NCI-H524 treated with DMSO at 0.1 percent for 48 hours (cell line): Measurements from ENCODE around the gene ITCH.
"Not testable (repeated sequence)": the region's sequence is repeated elsewhere in the genome, so short reads cannot be mapped to it uniquely, and the experiment has no call there.

Source experiments
- DNase-seq: peaks from one replicate; lab custom pipeline; 2025; lab: John Stamatoyannopoulos, UW

Gene ITCH

DNA sequence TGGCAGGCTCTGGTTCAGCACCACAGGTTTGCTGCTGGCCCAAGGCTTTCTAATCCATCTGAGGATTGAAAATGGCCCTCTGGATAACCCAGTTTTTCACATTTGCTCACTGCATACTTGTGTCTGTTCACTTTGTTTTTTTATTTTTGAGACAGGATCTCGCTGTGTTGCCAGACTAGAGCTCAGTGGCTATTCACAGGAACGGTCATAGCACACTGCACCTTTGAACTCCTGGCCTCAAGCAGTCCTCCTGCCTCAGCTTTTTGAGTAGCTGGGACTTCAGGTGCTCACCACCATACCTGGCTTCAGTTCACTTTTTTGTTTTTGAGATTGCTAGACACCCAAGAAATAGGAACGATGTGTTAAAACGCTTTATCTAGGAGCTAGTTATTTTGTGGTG, 57.9 kb downstream of the ITCH start:
- DNase-seq = no peak

GRCh38 chr20:34421766-34422466, 58.8 kb downstream of the ITCH start:
- DNase-seq = no peak

DNA sequence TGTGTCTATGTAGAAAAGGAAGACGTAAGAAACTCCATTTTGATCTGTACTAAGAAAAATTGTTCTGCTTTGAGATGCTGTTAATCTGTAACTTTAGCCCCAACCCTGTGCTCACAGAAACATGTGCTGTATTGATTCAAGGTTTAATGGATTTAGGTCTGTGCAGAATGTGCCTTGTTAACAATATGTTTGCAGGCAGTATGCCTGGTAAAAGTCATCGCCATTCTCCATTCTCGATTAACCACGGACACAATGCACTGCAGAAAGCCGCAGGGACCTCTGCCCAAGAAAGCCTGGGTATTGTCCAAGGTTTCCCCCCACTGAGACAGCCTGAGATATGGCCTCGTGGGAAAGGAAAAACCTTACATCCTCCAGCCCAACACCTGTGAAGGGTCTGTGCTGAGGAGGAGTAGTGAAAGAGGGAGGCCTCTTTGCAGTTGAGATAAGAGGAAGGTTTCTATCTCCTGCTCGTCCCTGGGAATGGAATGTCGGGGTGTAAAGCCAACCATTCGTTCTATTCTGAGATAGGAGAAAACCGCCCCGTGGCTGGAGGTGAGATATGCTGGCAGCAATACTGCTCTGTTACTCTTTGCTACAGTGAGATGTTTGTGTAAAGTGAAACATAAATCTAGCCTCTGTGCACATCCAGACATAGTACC, 62.1 kb downstream of the ITCH start:
- DNase-seq = not testable (repeated sequence)

DNA sequence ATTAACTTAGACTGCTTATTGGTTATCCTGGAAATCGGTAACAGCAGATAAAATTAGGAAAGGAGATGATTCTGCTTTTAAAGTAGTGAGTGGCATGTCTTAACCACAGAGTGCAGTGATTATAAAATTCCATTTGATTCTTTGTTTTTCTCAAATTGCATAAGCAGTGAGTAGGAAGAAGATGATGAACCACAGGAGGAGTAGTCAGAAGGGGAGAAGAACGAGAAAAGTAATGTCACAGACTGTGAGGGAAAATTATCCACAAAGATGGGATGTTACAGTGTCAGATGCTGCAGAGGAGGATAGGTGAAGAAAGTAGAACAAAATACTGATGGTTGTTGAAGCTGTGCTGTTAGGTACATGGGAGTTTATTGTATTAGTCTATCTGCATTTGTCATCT, 63.0 kb downstream of the ITCH start:
- DNase-seq = no peak

DNA sequence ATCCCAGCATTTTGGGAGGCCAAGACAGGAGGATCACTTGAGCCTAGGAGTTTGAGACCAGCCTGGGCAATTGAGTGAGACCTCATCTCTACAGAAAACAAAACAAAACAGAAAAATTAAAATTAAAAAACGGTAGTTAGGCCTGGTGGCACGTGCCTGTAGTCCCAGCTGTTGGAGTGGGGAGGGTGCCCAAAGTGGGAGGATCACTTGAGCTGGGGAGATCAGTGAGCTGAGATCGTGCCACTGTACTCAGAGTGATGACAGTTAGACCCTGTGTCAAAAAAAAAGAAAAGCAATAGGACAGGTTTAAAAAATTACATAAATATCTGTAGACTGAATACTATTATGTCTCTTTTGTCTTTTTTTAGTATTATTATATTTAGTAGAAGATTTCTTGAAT, 64.3 kb downstream of the ITCH start:
- no peak for DNase-seq

GRCh38 chr20:34427784-34428183, 64.7 kb downstream of the ITCH start:
- no peak for DNase-seq

- DNase-seq = no peak
Measured at GRCh38 chr20:34431168-34431567, 68.1 kb downstream of the ITCH start.

DNA sequence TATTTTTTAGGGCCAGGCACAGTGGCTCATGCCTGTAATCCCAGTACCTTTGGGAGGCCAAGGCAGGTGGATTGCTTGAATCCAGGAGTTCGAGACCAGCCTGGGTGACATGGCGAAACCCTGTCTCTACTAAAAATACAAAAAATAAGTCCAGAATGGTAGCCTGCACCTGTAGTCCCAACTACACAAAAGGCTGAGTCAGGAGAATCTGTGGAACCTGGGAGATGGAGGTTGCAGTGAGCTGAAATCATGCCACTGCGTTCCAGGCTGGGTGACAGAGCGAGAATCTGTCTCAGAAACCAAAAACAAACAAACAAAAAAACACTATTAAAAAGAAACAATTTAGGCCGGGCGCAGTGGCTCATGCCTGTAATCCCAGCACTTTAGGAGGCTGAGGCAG, 69.6 kb downstream of the ITCH start:
- DNase-seq = not testable (repeated sequence)

- no peak for DNase-seq
Measured at GRCh38 chr20:34433391-34433790, 70.3 kb downstream of the ITCH start.

- DNase-seq = no peak
Measured at GRCh38 chr20:34435589-34435988, 72.5 kb downstream of the ITCH start.

GRCh38 chr20:34437330-34437986, 74.4 kb downstream of the ITCH start:
- no peak for DNase-seq

DNA sequence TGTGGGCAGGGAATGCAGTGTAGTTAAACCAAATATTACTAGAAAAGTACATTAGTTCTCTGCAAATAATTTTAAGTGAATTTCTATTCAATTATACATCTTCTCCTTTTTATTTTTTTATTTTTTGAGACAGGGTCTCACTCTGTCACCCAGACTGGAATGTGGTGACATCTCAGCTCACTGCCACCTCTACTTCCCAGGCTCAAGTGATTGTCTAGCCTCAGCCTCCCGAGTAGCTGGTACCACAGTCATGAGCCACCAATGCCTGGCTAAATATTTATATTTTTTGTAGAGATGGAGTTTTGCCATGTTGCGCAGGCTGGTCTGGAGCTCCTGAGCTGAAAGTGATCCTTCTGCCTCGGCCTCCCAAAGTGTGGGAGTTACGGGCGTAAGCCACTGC, 76.1 kb downstream of the ITCH start:
- DNase-seq = no peak

GRCh38 chr20:34441423-34441822, 78.3 kb downstream of the ITCH start:
- not testable (repeated sequence) for DNase-seq

DNA sequence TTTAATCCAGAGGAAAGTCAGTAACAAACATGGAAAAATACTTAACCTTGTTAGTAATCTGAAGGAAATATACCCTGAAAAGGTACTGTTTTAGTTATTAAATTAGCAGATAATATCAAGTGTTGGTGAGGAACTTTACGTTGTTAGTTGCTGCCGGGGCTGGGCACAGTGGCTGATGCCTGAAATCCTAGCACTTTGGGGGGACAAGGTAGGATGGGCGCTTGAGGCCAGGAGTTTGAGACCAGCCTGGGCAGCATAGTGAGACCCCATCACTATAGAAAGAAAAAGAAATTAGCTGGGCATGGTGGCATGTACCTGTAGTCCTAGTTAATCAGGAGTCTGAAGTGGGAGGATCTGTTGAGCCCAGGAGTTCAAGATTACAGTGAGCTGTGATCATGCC, 80.5 kb downstream of the ITCH start:
- DNase-seq = no peak

GRCh38 chr20:34445177-34446065, 82.3 kb downstream of the ITCH start:
- DNase-seq = no peak

GRCh38 chr20:34448517-34448916, 85.4 kb downstream of the ITCH start:
- no peak for DNase-seq

DNA sequence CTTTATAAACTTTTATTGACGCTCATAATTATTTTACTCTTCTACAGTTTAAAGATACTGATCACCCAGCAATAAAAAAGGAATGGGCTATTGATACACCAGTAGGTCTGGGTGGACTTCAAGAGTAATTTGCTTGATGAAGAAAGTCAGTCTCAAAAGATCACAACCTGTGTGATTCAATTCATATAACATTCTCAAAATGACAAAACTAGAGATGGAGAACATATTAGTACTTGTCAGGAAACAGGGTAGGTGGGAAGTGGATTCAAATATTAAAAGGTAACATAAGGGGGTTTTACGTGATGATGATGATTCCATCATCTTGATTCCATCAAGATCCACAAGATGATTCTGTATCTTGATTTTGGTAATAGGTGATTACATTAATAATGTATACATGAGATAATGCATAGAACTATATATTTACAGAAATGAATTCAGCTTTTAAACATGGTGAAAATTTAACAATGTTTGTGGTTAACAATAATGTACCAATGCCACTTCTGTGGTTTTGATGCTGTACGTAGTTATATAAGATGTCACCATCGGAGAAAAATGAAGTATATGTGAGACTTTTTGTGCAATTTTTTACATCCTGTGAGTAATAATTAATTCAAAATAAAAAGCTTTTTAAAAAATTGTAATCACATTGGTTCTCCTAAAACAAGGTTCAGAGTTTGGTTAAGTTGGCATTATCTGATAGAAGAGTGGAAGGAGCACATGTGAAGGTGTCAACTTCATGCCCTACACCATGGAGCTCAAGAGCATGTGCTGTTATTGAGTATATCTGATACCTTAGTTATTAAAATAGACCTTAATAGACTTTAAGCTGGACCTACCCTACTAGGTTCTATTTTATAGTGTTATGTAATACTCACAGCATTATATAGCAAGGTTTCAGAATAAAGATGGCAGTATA, 86.9 kb downstream of the ITCH start:
- DNase-seq = no peak

GRCh38 chr20:34452281-34452982, 89.4 kb downstream of the ITCH start:
- no peak for DNase-seq

GRCh38 chr20:34458631-34459030, 95.6 kb downstream of the ITCH start:
- no peak for DNase-seq

GRCh38 chr20:34459209-34459897, 96.3 kb downstream of the ITCH start:
- no peak for DNase-seq
